NOMO-1 (cell line): Measurements from ENCODE around the gene ENGASE.

ENCODE experiments used
- DNase-seq, 2 experiments: peaks; one replicate each; lab custom pipeline; 2025; ENCODE audit not compliant: unreplicated experiment in 2 of 2; lab: John Stamatoyannopoulos, UW

ENGASE gene

DNA sequence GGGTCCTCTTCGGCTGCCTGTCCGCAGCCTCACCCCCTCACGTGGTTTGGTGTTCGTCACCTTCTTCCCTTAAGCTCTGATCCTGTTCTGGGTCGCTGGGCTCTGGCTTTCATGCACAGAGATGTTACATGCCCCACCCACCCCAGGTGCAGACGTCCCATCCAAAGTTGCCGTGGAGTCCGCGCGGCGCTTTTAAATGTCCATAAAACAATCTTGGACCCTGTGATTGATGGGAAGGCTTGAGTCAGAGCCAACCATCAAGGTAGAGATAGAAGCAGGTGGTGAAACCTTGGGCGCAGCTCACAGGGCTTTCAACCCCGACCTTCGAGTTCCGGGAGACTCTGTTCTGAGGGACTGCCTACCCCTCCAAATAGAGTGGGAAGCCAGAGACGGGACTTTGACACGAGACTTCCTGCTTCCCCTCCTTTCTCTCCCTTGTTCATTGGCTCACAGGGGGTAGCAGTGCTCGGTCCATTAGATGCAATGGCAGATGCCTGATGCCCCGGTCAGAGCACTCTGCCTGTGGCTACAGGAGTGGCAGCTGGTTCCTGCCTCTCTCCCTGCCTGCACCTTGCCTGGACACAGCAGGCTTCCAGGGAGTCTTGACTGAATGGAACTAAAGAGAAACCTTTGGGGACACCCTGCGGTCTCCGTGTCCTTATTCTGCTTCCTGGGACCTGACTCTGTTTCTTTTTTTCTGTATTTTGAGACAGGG is 4.0 kb downstream of the ENGASE start:
- DNase-seq, result no peak

DNA sequence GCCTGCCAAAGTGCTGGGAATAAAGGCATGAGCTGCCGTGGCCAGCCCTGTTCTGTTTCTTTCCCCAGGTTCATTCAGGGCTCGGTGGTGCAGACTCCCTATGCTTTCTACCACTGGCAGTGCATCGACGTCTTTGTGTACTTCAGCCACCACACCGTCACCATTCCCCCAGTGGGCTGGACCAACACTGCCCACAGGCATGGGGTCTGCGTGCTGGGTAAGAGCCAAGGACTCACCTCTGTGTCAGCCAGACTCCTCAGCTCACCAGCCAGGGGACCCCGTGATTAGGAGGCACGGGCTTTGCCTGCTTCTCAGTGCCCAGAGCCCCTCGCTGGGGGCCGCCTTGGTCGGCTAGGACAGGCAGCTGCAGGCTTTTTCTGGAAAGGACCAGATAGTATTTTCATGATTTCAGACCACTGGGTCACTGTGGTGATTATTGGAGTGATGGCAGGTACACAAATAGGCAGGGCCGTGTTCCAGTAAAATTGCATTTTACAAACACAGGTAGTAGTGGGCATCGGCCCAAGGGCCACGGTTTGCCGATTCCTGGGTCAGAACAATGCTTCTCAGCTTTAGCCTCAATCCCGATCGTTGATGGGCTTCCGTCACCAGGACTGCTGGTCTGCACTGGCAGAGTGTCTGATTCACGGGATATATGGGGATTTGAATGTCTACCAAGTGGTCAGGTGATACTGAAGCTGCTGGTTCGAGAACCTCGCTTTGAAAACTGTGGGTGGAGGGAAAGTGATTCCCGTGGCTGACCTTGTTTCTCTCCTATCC is 5.0 kb downstream of the ENGASE start:
- no peak for DNase-seq

DNA sequence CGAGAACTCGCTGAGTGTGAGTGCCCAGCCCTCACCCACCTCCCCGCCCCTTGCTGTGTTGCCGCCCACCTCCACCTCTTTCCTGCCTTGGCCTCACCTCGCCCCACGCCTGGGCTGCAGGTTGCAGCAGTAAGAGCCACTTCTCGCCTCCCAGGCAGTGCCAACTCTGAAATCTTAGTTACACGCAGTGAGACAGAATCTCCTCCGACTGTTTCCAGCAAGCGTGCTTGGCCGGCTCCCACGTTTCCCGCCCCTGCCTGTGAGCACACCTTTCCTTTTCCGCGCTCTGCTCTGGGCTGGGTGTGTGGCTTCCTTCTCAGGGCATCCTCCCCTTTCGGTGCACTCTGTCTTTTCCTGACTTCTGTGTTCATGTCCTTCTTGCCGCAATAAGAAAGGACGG is 5.7 kb downstream of the ENGASE start:
- DNase-seq, result no peak

DNA sequence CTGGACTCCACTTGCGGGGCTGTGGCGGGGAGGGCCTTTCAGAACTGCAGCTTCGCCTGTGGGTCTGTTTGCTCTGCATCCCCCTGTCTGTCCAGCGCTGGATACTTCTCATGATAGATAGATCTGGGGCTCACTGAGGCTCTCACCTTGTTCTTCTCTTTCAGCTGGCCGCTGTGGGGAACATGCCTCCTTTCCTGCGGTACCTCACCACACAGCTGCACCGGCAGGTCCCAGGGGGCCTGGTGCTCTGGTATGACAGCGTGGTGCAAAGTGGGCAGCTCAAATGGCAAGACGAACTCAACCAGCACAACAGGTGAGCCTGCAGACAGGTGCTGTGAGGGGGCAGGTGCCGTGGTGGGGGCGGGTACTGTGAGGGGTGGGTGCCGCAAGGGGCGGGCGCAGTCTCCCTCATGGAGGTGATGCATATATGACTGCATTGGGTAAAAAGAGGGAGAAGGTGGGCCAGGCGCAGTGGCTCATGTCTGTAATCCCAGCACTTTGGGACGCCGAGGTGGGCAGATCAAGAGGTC is 6.2 kb downstream of the ENGASE start:
- no peak for DNase-seq

DNA sequence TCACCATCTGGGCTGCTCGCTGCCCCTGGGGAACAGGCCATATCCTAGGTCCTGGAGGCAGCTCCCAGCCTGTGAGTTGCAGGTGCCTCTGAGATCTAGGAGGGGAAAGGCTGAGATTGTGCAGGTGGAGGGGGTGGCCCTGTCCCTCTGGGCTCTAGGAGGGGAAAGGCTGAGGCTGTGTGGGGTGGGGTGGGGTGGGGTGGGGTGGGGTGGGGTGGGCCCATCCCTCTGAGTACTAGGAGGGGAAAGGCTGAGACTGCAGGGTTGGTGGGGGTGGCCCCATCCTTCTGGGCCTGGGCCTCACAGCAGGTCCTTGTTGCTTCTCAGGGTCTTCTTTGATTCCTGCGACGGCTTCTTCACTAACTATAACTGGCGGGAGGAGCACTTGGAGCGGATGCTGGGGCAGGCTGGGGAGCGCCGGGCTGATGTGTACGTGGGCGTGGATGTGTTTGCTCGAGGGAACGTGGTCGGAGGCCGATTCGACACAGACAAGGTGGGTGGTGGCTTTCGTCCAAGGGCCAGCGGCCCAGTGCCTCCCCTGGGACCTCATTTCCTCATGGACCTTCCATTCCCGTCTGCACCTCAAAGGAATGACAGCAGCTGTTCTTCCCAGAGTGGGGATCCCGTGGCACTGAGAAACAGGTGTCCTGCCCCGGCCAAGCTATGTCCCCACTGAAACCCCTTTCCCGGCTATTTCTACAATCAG is 7.1 kb downstream of the ENGASE start:
- no peak for DNase-seq

DNA sequence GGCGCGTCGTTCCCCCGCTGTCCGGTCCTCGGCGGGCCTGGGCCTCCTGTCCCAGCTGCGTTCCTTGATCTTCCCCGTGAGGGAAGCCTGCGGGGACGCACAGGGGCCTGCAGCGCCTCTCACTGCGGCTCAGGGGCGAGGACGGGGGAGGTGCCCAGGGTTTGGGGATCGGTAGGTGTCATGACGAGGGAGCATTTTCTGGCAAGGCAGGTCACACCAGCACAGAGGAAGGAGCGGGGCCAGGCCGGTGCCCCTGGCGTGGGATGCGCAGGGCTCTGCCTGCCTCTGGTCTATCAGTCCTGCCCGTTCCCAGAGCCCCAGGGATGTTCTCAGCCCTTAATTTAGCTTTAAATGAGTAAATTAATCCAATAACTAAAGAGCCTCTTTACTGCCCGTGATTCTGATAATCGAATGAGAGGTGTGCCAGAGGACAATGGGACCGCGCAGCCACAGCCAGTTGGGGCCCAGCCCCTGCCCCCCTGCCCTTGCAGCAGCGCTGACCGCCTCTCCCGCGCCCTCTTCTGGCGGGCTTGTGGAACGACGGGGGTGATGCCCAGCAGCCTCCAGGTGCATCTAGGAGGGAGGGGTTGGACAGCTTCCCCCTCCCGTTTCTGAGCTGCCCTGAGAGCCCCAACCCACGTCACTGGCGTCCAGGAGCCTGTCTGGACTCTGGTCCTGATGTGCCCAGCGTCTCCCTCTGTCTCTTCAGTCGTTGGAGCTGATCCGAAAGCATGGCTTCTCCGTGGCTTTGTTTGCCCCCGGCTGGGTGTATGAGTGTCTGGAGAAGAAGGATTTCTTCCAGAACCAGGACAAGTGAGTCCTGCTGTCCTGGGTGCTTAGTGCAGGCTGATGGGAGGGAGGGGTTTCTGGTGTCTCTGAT is 7.9 kb downstream of the ENGASE start:
- peak; percentile 20 to 25 for DNase-seq

DNA sequence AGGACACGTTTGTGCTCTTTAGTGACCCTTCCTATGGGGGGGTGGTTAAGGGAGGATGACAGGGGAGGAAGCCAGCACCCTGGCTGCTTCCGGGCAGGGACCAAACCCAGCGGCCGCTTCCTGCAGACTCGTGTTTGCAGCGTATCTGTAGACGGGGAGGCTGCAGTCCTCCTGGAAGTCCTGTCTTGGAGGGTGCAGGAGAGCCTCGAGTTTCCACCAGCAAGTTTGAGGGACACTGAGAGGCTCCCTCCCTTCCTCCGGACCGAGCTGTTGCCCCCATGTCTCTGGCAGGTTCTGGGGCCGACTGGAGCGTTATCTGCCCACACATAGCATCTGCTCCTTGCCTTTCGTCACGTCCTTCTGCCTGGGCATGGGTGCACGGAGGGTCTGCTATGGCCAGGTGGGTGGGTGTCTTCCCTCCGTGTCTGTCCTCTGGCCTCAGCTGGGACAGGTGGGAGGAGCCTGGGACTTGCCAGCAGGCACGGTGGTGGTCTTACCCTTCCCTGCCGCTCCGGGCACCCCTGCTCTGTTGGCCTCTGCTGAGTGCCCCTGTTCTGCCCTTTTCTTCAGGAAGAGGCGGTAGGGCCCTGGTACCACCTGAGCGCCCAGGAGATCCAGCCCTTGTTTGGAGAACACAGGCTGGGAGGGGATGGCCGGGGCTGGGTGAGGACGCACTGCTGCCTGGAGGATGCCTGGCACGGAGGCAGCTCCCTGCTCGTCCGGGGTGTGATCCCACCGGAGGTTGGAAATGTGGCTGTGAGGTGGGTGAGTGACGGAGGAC is 8.8 kb downstream of the ENGASE start:
- DNase-seq, result no peak

DNA sequence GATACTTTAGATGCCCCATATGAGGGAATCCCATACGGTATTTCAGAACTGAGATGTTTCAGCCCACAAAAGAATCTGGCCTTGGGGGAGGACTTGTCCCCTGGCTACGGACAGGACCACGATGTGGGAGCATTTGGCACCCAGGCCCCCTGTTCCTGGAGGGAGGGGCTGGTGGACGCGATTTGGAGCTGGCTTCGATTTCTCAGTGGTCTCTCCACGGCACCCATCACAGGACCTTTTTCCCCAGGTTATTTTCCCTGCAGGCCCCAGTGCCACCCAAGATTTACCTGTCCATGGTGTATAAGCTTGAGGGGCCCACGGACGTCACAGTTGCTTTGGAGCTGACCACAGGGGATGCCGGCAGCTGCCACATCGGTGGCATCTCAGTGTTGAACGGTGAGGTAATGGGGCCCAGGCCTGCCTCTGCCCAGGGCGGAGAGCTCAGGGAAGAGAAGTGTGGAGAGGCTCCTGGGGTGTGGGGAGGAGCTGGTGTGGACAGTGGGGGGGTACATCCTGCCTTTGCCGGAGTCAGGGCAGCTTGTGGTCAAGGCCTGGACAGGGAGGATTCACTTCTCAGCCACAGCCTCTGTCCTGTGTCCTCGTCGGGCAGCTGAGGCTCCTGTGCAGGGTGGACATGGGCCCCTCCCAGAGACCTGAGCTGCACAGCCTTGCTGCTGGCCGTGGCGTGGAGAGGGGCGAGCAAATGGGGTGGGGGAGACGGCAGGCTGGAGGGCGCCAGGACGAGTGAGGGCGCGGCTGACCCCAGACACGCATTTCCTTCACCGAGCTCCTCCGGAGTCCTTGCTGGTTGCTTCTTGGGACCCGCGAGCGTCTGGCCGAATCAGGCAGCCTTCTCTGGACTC is 9.9 kb downstream of the ENGASE start:
- no peak for DNase-seq

DNA sequence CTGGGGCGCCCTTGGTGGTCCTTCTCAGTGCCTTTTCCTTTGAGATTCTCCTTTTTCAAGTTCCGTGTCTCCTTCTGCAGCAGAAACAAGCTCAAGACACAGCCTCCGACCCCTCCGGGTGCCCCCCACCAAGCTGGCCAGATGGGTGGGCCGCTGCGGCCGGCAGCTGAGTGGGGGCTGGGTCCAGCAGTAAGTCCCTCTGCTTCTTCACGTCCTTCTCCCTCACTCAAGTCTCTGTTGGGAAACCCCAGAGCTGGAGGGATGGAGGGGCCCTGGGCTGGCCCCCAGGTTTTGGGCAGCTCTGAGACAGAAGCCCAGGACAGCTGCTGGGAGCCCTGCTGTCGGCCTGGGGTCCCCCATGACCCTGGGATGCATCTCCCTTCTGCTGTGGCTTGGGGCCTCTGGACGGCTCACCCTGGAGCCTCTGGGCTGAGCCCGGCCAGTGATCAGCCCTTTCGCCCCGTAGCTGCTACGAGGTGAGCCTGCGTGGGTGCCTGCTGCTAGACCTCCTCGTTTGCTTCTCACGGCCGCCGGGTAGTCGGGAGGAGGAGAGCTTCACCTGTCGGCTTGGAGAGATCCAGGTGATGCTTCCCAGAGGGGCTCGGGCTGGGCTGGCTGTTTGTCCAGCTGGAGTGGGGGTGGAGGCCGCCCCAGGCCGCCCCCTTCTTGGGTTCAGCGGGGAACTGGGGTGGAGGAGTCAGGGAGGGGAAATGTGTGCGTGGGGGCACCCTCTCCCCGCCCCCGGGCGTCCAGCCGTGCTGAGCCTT is 10.7 kb downstream of the ENGASE start:
- DNase-seq, result no peak

DNA sequence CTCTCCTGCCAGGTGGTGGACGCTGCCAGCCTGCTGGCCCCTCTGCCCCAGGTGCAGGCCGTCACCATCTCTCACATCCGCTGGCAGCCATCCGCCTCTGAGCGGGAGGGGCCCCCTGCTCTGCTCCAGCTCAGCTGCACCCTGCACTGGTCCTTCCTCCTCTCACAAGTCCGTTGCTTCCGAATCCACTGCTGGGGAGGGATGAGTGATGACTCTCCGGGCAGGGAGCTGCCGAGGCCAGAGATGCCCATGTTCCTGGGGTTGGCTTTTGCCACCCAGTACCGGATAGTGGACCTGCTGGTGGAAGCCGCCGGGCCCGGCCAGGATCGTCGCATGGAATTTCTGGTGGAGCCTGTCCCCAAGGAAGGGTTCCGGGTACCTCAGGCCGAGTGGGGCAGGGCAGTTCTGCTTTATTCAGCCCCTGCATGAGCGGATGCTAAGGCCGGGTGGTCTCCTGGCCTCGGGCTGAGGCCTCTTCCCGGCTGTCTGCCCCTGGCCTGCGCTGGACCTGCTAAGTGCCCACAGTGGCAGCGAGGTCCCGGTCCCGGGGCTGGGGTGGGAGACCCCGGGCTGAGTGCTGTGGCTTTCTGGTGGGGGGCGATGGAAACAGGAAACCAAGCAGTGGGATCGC is 11.4 kb downstream of the ENGASE start:
- DNase-seq, result no peak

DNA sequence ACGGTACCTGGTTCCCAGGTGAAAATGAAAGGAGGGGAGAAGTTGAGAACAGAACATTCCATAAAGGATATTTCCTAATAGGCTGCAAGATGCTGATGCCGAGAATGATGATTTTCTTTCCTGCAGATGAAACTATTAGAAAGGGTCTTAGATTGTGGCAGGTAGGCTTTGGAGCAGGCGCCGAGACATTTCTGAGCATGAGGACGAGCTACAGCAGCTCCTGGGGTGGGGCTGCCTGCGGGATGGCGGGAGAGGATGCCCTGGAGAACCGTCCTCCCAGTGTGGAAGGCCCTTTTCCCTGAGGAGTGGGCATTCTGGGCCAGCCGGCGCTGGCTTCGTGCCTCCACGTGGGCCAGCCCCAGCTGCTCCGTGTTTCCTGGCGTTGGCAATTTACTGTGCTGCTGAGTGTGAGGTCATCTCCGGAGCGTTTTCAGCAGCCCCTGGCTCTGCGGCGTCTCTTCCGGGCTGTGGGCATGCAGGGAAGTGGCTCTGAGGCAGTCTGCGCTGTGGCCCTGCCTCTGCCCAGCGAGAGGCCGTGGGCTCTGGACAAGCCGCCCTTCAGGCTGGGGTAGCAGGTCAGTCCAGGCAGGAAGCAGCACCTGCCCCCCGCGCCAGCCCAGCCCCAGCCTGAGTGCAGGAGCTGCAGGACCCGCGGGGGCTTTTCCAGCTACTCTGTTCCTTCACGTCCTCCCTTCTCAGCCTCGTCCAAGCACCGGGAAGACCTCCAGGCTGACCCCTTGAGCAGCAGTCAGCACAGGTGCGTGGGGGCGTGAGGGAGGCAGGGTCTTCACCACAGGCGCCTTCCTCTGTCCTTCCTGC is 12.2 kb downstream of the ENGASE start:
- no peak for DNase-seq

DNA sequence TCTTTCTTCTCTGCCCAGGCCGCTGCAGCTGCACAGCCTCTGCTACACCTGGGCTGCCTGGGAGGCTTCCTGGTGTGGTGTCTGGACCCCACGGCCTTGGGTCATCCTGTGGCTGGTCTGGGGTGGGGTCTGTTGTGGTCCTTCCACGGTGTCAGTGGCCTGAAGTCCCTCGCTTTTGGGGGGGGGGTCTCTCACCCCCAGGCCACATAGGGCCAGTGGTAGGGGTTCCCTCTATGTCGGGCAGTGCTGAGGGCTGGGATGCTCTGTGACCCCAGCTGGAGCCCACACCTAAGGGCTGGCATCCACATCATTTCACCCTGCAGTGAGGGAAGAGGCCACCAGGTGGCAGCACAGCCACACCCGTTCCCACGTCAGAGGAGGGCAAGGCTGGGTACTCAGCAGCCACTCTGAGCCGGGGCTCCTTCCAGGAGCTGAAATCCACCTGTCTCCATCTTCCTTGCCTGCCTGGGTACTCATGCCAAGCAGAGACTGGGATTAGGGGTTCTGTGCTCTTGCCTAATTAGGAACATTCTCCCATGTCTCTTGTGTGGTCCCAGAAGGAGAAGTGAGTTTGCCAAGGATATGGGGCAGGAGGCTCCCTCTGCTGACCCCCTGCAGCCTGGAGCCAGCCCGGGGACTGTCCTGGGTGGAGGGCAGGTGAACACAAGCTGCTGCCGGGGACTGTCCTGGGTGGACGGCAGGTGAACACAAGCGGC is 13.0 kb downstream of the ENGASE start:
- peak; percentile 14 to 20 for DNase-seq

DNA sequence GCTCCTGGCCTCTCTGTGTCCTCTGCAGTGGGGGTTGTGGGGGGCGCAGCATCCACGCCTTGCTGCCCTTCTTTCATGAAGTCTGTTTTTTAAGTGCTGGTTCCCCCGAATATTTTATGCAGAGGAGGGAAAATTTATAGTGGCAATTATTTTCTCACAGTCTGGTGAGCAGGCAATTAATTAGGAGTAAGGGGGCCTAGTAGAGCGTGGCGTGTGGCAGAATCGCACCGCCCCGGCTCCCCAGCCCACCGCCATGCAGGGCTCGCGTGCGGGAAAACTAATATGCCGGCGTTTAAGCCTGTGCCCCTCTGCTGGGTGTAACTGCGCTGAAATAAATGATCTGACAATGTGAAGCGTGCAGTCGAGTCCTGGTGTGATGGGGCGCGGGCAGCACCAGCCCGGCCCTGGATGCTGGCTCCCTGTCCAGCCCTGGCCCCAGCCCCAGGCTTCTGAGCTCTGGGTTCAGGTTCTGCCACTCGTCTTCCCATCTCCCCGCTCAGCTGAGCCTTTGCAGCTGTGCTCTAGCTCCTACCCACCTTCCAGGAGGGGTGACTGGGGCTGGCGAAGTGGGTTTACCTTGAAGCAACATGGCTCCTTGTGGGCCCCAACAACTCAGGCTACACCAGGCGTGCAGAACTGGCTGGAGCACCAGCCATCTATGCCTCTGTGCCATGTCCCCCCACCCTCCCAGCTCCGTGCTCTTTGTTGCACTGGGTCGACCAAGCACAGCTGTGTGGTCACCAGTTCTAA is 13.8 kb downstream of the ENGASE start:
- DNase-seq, result no peak

DNA sequence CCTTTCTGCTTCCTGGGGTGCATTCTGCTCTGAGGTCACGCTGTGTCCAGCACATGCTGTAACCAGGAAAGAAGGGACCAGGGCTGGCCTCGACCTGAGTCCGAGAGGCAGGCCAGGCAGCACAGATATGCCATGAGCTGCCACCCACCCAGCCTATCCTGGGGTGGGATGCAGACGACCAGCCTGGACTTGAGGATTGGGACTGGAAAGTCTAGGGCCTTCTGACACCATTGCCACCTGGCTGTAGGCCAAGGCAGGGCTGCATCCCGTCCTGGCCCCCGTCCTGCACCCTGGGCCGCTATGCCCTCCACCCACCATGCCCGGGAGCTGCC is 14.3 kb downstream of the ENGASE start:
- no peak for DNase-seq

DNA sequence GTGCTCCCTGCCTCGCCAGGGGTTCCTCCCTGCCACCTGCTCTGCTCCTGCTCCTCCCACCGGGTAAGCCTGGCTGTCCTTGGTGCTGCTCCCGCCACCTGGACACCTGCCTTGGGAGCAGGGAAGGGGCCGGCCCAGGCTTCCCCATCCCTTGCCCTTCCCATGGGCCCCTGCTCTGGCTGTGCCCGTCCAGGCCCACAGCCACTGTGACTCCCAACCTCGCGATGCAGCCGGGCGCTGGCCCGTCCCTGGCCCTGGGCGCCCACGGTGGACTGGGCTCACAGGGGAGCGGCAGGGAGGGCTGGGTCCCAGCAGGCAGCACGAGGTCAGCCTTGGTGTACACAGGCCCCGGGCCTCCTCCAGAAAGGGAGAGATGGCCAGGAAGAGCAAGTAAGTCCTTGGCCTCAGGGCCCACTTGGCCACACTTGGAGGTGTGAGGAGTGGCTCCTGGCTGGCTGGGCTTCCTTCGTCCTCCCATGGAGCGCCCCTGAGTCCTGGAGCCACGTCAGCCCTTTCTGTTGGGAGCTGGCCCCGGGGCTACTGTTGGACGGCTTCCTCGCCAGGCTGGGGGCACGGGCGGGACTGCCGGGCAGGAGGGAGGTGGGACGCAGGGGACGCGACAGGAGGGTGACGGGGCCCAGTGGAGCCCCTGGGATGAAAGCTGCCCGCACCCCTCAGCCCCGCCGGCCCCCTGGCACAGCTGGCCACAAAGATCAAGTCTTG is 15.3 kb downstream of the ENGASE start:
- no peak for DNase-seq
